Endothelial cell of umbilical vein (primary cell): ENCODE results near the gene XRN1. TPM values are rescaled to one million over a fixed set of nuclear protein-coding genes. Genes with fewer than 3 reads are reported as not detected.
"Not testable (repeated sequence)": the region's sequence is repeated elsewhere in the genome, so short reads cannot be mapped to it uniquely, and the experiment has no call there.

ENCODE experiments used
- BruUV-seq: library from RNA; stranded (reverse); fragments of 400-500 nt; replicated peaks from 2 replicates; lab custom pipeline; 2021; lab: Mats Ljungman, UMichigan
- CTCF ChIA-PET: fragments of 300-600, 350-600 bp; sonication (Branson Sonifier 250); formaldehyde crosslinking; loops from one replicate; lab custom pipeline; 2021; ENCODE audit warnings: antibody characterized with exemption, inconsistent platforms; lab: Charles Lee
- POLR2A ChIA-PET: fragments of 300-600, 350-600 bp; sonication (Branson Sonifier 250); formaldehyde crosslinking; loops from one replicate; lab custom pipeline; 2021; ENCODE audit warnings: antibody characterized with exemption, inconsistent platforms; lab: Charles Lee
- DNase-seq: peaks from one replicate; pipeline ENCODE4 v3.0.0-alpha.2; 2011; ENCODE audit warnings: low read depth, low spot score
- FAIRE-seq: peaks from 2 replicates; lab custom pipeline; 2011; peaks lifted over from hg19 to GRCh38; lab: Jason Lieb, UNC
- H2AFZ ChIP-seq: 2 replicates; pipeline ENCODE4 v1.6.0; 2012; ENCODE audit warnings: low read depth, low read length, control low read depth, inconsistent platforms
- H3K27ac ChIP-seq: 2 replicates; pipeline ENCODE4 v1.5.1; 2011; ENCODE audit warnings: low read depth, mild to moderate bottlenecking, control low read depth, low read length, moderate library complexity; ENCODE audit not compliant: insufficient read depth
- H3K27me3 ChIP-seq, 2 experiments: 2 replicates each; pipeline versions ENCODE4 v1.6.0 to v1.6.1; 2011; ENCODE audit warnings: low read length in 2 of 2, mixed read lengths in 1 of 2; ENCODE audit not compliant: control insufficient read depth in 2 of 2, insufficient read depth in 2 of 2
- H3K36me3 ChIP-seq, 2 experiments: 2 replicates in 1 of 2; 3 replicates in 1 of 2; pipeline ENCODE4 v1.5.1; 2011; ENCODE audit warnings: low read length in 2 of 2, mild to moderate bottlenecking in 1 of 2, moderate library complexity in 1 of 2; ENCODE audit not compliant: control insufficient read depth in 2 of 2, insufficient read depth in 2 of 2; ENCODE audit errors: extremely low read depth in 1 of 2
- H3K4me1 ChIP-seq: 3 replicates; pipeline ENCODE4 v1.5.1; 2011; ENCODE audit warnings: mild to moderate bottlenecking, low read length; ENCODE audit not compliant: control insufficient read depth, insufficient read depth; ENCODE audit errors: extremely low read depth
- H3K4me2 ChIP-seq: 2 replicates; pipeline ENCODE4 v1.6.1; 2011; ENCODE audit warnings: low read length, control low read depth, mixed read lengths; ENCODE audit not compliant: insufficient read depth
- H3K4me3 ChIP-seq, 3 experiments: fragments of 200-600 bp in 1 of 3; sonication (generic), shearing (Covaris generic) in 1 of 3; replicated peaks in 1 of 3; 2 replicates each; pipeline ENCODE4 v1.5.1; 2011 to 2016; ENCODE audit warnings: control low read depth in 3 of 3, low read length in 3 of 3, mild to moderate bottlenecking in 2 of 3, inconsistent platforms in 1 of 3, low read depth in 1 of 3, moderate library complexity in 1 of 3; ENCODE audit not compliant: insufficient read depth in 1 of 3
- H3K79me2 ChIP-seq: 2 replicates; pipeline ENCODE4 v1.6.0; 2012; ENCODE audit warnings: low read length, inconsistent platforms; ENCODE audit not compliant: control insufficient read depth, insufficient read depth
- H3K9ac ChIP-seq: replicated peaks from 2 replicates; pipeline ENCODE3; 2011; ENCODE audit warnings: low read length, control low read depth; ENCODE audit not compliant: insufficient read depth; ENCODE audit errors: extremely low read depth
- H3K9me1 ChIP-seq: replicated peaks from 3 replicates; pipeline ENCODE4 v1.6.0; 2011; ENCODE audit warnings: mild to moderate bottlenecking, low read length; ENCODE audit not compliant: control insufficient read depth, insufficient read depth; ENCODE audit errors: extremely low read depth
- H3K9me3 ChIP-seq: replicated peaks from 2 replicates; pipeline ENCODE4 v1.5.1; 2012; ENCODE audit warnings: low read length, inconsistent platforms; ENCODE audit not compliant: control insufficient read depth, insufficient read depth
- H4K20me1 ChIP-seq: replicated peaks from 2 replicates; pipeline ENCODE3; 2011; ENCODE audit warnings: mild to moderate bottlenecking, low read length; ENCODE audit not compliant: control insufficient read depth, insufficient read depth; ENCODE audit errors: extremely low read depth
- EZH2 ChIP-seq: IDR thresholded peaks from 2 replicates; pipeline ENCODE4 v1.6.1; 2012; ENCODE audit warnings: borderline replicate concordance, low read depth, mild to moderate bottlenecking, moderate library complexity, low read length, inconsistent platforms; ENCODE audit not compliant: severe bottlenecking
- FOS ChIP-seq: IDR thresholded peaks from 2 replicates; pipeline ENCODE4 v1.6.1; 2011; ENCODE audit warnings: mild to moderate bottlenecking, low read length, moderate library complexity, borderline replicate concordance; ENCODE audit not compliant: insufficient read depth
- GATA2 ChIP-seq: IDR thresholded peaks from 2 replicates; pipeline ENCODE4 v1.7.0; 2011; ENCODE audit warnings: low read depth, mild to moderate bottlenecking, moderate library complexity, mixed read lengths, low read length; ENCODE audit not compliant: insufficient read length, insufficient read depth
- JUN ChIP-seq: IDR thresholded peaks from 2 replicates; pipeline ENCODE4 v1.6.1; 2011; ENCODE audit warnings: borderline replicate concordance, low read depth; ENCODE audit not compliant: insufficient read length, insufficient read depth
- MYC ChIP-seq: IDR thresholded peaks from one replicate; pipeline ENCODE4 v1.6.1; 2011; ENCODE audit warnings: mild to moderate bottlenecking, low read depth, low read length
- POLR2A ChIP-seq: IDR thresholded peaks from 2 replicates; pipeline ENCODE4 v1.6.1; 2012; ENCODE audit warnings: low read depth, mild to moderate bottlenecking, control low read depth, low read length
- POLR2AphosphoS5 ChIP-seq: IDR thresholded peaks from 2 replicates; pipeline ENCODE4 v1.6.1; 2012; ENCODE audit warnings: low read depth, mild to moderate bottlenecking, control low read depth, low read length, moderate library complexity; ENCODE audit not compliant: insufficient read depth
- dilution Hi-C: fragments of 300-500 bp; cut with MboI; formaldehyde crosslinking; loops from one replicate; pipeline ENCODE4 v1.15.0; 2019; ENCODE audit warnings: low sequenced_read_pairs; ENCODE audit not compliant: extremely low pct_ligation_motif_present
- intact Hi-C: fragments of 100-400 bp; cut with micrococcal nuclease; formaldehyde crosslinking; loops from one replicate; pipeline ENCODE4 v1.10.0; 2022
- polyA plus RNA-seq, 4 experiments: library from polyadenylated mRNA; depleted of rRNA in 3 of 4; stranded (reverse) in 3 of 4; unstranded in 1 of 4; fragments of >200 nt; gene quantifications; 2 replicates each; pipeline versions ENCODE4 v1.2.1 to v1.2.3, GENCODE V29; 2011 to 2012; ENCODE audit warnings: missing spikeins in 1 of 4
- total RNA-seq: library from RNA; stranded (reverse); gene quantifications from 2 replicates; pipeline ENCODE4 v1.2.3, GENCODE V29; 2021
- TF ChIP-seq, protein P1 (sequence below): IDR thresholded peaks from 2 replicates; pipeline ENCODE4 v1.6.1; 2011; ENCODE audit not compliant: insufficient read depth, insufficient read length

The XRN1 gene
- total and polyA plus RNA-seq, 2 donors (not counting 3 experiments of a cell fraction or from before 2014, with no cell fraction given) = 4.4 to 40.0 TPM

DNA sequence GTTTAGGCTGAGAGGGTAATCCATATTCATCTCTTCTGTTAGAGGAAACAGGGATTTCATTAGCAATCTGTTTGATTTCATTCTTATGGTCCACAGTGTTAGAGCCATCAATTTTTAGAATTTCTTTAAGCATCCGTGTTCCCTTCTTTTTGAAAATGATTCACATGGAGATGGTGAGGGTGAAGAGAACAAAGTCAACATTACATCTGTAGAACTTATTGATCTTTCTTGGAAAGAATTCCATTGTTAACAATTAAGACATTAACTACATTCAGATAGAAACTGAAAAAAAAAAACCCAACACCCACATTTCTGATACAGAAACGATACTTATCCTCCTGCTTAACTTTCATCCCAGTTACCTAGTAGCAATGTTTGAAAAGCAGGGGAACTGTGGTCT, 115.4 kb downstream of the XRN1 start:
- H3K27me3 ChIP-seq = no peaks in the 10 kb centered on the region
- H3K9me3 ChIP-seq = no peaks in the 10 kb centered on the region
- H3K4me2 ChIP-seq = no peak overlapping the region
- DNase-seq (no peak), FAIRE-seq (no peak)
- no TSS peak for BruUV-seq
- ChIA-PET CTCF (no interaction called here), POLR2A (no interaction called here)
- H3K27ac ChIP-seq = no peak overlapping the region
- TF ChIP-seq GATA2 (no peak), FOS (no peak), POLR2AphosphoS5 (no peak), MYC (no peak), JUN (no peak), EZH2 (no peak), POLR2A (no peak)
- TF ChIP-seq, protein P1, sequence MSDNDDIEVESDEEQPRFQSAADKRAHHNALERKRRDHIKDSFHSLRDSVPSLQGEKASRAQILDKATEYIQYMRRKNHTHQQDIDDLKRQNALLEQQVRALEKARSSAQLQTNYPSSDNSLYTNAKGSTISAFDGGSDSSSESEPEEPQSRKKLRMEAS = no peak
- no peak overlapping the region for H3K4me3 ChIP-seq
- H3K9me1 ChIP-seq = no peaks in the 10 kb centered on the region
- intact Hi-C loops (no loop called here), dilution Hi-C loops (no loop called here)
- H2AFZ ChIP-seq = no peak overlapping the region
- H3K79me2 ChIP-seq = no peaks in the 10 kb centered on the region
- H4K20me1 ChIP-seq = no peaks in the 10 kb centered on the region
- H3K36me3 ChIP-seq = peaks cover 5 to 7% of the 10 kb centered on the region in 2 experiments
- no peak overlapping the region for H3K9ac ChIP-seq
- no peaks in the 10 kb centered on the region for H3K4me1 ChIP-seq

DNA sequence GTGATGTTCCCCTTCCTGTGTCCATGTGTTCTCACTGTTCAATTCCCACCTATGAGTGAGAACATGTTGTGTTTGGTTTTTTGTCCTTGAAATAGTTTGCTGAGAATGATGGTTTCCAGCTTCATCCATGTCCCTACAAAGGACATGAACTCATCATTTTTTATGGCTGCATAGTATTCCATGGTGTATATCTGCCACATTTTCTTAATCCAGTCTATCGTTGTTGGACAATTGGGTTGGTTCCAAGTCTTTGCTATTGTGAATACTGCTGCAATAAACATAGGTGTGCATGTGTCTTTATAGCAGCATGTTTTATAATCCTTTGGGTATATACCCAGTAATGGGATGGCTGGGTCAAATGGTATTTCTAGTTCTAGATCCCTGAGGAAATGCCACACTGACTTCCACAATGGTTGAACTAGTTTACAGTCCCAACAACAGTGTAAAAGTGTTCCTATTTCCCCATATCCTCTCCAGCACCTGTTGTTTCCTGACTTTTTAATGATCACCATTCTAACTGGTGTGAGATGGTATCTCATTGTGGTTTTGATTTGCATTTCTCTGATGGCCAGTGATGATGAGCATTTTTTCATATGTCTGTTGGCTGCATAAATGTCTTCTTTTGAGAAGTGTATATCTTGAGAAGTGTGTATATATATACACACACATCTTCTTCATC, 123.4 kb downstream of the XRN1 start:
- BruUV-seq, H3K9ac ChIP-seq, CTCF ChIA-PET, H2AFZ ChIP-seq, dilution Hi-C loops, H3K79me2 ChIP-seq, DNase-seq, H3K27me3 ChIP-seq, H3K27ac ChIP-seq, H3K9me1 ChIP-seq, intact Hi-C loops, FAIRE-seq, H4K20me1 ChIP-seq, H3K4me1 ChIP-seq, H3K4me3 ChIP-seq, H3K9me3 ChIP-seq, H3K4me2 ChIP-seq, H3K36me3 ChIP-seq, POLR2A ChIA-PET: not testable (repeated sequence)
